GM23338 (cell line): ENCODE results near the gene SPIRE1. TPM values are rescaled to one million over a fixed set of nuclear protein-coding genes. Genes with fewer than 3 reads are reported as not detected.

Experiments used
- ATAC-seq: fragments of 200-7000 bp; cut with Tn5 transposase; 3 replicates; pipeline ENCODE4 v1.9.1; 2020
- DNase-seq: peaks from one replicate; pipeline ENCODE4 v3.0.0-alpha.2; 2015; ENCODE audit warnings: low spot score
- H2AFZ ChIP-seq: fragments of 200-600 bp; sonication (generic); 2 replicates; pipeline ENCODE4 v1.8.0; 2016; ENCODE audit warnings: antibody characterized with exemption, mild to moderate bottlenecking, moderate library complexity
- H3F3A ChIP-seq: fragments of 200-600 bp; sonication (generic); replicated peaks from 2 replicates; pipeline ENCODE4 v1.8.0; 2017; ENCODE audit warnings: antibody characterized with exemption, mixed run types, low read depth
- H3K27ac ChIP-seq: fragments of 200-600 bp; sonication (generic); 2 replicates; pipeline ENCODE4 v1.6.1; 2016; ENCODE audit warnings: low read depth
- H3K27me3 ChIP-seq: fragments of 200-600 bp; sonication (generic); 2 replicates; pipeline ENCODE4 v1.8.0; 2016; ENCODE audit warnings: mild to moderate bottlenecking, mixed run types, moderate library complexity; ENCODE audit not compliant: insufficient read depth
- H3K36me3 ChIP-seq: fragments of 200-600 bp; sonication (generic); 2 replicates; pipeline ENCODE4 v1.8.0; 2016; ENCODE audit warnings: mild to moderate bottlenecking; ENCODE audit not compliant: insufficient read depth
- H3K4me1 ChIP-seq: fragments of 200-600 bp; sonication (generic); 2 replicates; pipeline ENCODE4 v1.8.0; 2016; ENCODE audit warnings: mild to moderate bottlenecking, moderate library complexity; ENCODE audit not compliant: insufficient read depth
- H3K4me2 ChIP-seq: fragments of 200-600 bp; sonication (generic); 2 replicates; pipeline ENCODE4 v1.7.1; 2017; ENCODE audit warnings: mixed run types
- H3K4me3 ChIP-seq: fragments of 200-600 bp; sonication (generic); 2 replicates; pipeline ENCODE4 v1.6.1; 2016; ENCODE audit warnings: mixed run types
- H3K79me2 ChIP-seq: fragments of 200-600 bp; sonication (generic); replicated peaks from 2 replicates; pipeline ENCODE4 v1.8.0; 2017; ENCODE audit warnings: mild to moderate bottlenecking; ENCODE audit not compliant: insufficient read depth
- H3K9me2 ChIP-seq: fragments of 200-600 bp; sonication (generic); 2 replicates; pipeline ENCODE4 v1.8.0; 2017; ENCODE audit not compliant: insufficient read depth
- H4K20me1 ChIP-seq: fragments of 200-600 bp; sonication (generic); replicated peaks from 2 replicates; pipeline ENCODE4 v1.8.0; 2017; ENCODE audit warnings: mild to moderate bottlenecking; ENCODE audit not compliant: insufficient read depth
- H3K27ac Mint-ChIP-seq: 2 replicates; pipeline ENCODE4 v1.8.0; 2020; ENCODE audit warnings: inconsistent platforms, mild to moderate bottlenecking, moderate library complexity, mixed read lengths
- H3K27me3 Mint-ChIP-seq: 3 replicates; pipeline ENCODE4 v1.8.0; 2022; ENCODE audit warnings: low read depth, mild to moderate bottlenecking, moderate library complexity, mixed read lengths, inconsistent platforms; ENCODE audit not compliant: insufficient read depth, poor library complexity
- H3K36me3 Mint-ChIP-seq: 3 replicates; pipeline ENCODE4 v1.8.0; 2021; ENCODE audit warnings: low read depth, mild to moderate bottlenecking, inconsistent platforms, moderate library complexity, mixed read lengths
- H3K4me1 Mint-ChIP-seq: 3 replicates; pipeline ENCODE4 v1.8.0; 2020; ENCODE audit warnings: mild to moderate bottlenecking, inconsistent platforms, mixed read lengths
- H3K4me3 Mint-ChIP-seq: 3 replicates; pipeline ENCODE4 v1.8.0; 2021; ENCODE audit warnings: moderate library complexity, mild to moderate bottlenecking, inconsistent platforms, mixed read lengths
- H3K9me3 Mint-ChIP-seq: 3 replicates; pipeline ENCODE4 v1.8.0; 2020; ENCODE audit warnings: moderate library complexity, mild to moderate bottlenecking, inconsistent platforms, mixed read lengths
- CREB1 ChIP-seq: fragments of 250-450 bp; sonication (Bioruptor Pico); IDR thresholded peaks from 2 replicates; pipeline ENCODE4 v1.5.0; 2020; ENCODE audit warnings: low read depth, mild to moderate bottlenecking, moderate library complexity
- CTCF ChIP-seq, 2 experiments: fragments of 200-600 bp in 1 of 2; sonication (generic) in 1 of 2; conservative IDR thresholded peaks; 2 replicates each; pipeline versions ENCODE4 v1.5.1 to v1.6.1; 2016 to 2017; ENCODE audit warnings: antibody characterized with exemption in 2 of 2, low read depth in 2 of 2, mild to moderate bottlenecking in 2 of 2, moderate library complexity in 1 of 2
- ETS1 ChIP-seq: IDR thresholded peaks from 2 replicates; pipeline ENCODE4 v1.6.1; 2016; ENCODE audit warnings: antibody characterized with exemption
- EZH2 ChIP-seq: fragments of 200-600 bp; sonication (generic); IDR thresholded peaks from one replicate; pipeline ENCODE4 v1.8.0; 2017; ENCODE audit warnings: antibody characterized with exemption, mild to moderate bottlenecking, low read depth; ENCODE audit not compliant: unreplicated experiment
- EZH2phosphoT487 ChIP-seq: fragments of 200-600 bp; sonication (generic); IDR thresholded peaks from one replicate; pipeline ENCODE4 v1.8.1; 2018; ENCODE audit warnings: antibody characterized with exemption; ENCODE audit not compliant: unreplicated experiment
- JUNB ChIP-seq: IDR thresholded peaks from one replicate; pipeline ENCODE4 v1.6.1; 2016; ENCODE audit warnings: antibody characterized with exemption; ENCODE audit not compliant: unreplicated experiment
- POLR2AphosphoS5 ChIP-seq: IDR thresholded peaks from 2 replicates; pipeline ENCODE4 v1.6.1; 2016; ENCODE audit warnings: antibody characterized with exemption, low read depth
- STAT1 ChIP-seq: IDR thresholded peaks from one replicate; pipeline ENCODE4 v1.6.1; 2016; ENCODE audit warnings: antibody characterized with exemption; ENCODE audit not compliant: unreplicated experiment
- ZNF114 ChIP-seq: fragments of 250-450 bp; sonication (Bioruptor Pico); IDR thresholded peaks from 2 replicates; pipeline ENCODE4 v1.5.0; 2020; ENCODE audit warnings: mild to moderate bottlenecking, moderate library complexity
- ZNF331 ChIP-seq: fragments of 250-450 bp; sonication (Bioruptor Pico); IDR thresholded peaks from 2 replicates; pipeline ENCODE4 v1.5.0; 2020; ENCODE audit warnings: low read depth, mild to moderate bottlenecking, moderate library complexity
- ZNF462 ChIP-seq: fragments of 250-450 bp; sonication (Bioruptor Pico); IDR thresholded peaks from 2 replicates; pipeline ENCODE4 v1.5.0; 2020; ENCODE audit warnings: mild to moderate bottlenecking, moderate library complexity
- polyA plus RNA-seq: library from polyadenylated mRNA; unstranded; fragments of >200 nt; fragmentation: Nextera tagmentation; extraction: Ambion mirVana; gene quantifications from 2 replicates; pipeline ENCODE4 v1.2.1, GENCODE V29; 2016
- total RNA-seq: library from RNA; depleted of rRNA; stranded (reverse); fragments of >200 nt; shearing (Covaris generic); gene quantifications from 2 replicates; pipeline ENCODE4 v1.2.3, GENCODE V29; 2014

Gene SPIRE1
- total and polyA plus RNA-seq, 2 experiments from 2014 or later: 2.9 to 15.5 TPM

- Histone ChIP-seq H3K4me1 (peaks cover 8% of the 10 kb centered on the region; the same call in 1 of the 2 replicates), H3K27ac (no peak overlapping the region), H4K20me1 (no peaks in the 10 kb centered on the region), H3K27me3 (no peaks in the 10 kb centered on the region), H3K4me2 (no peak overlapping the region), H2AFZ (no peak overlapping the region), H3F3A (no peaks in the 10 kb centered on the region), H3K79me2 (0 out of 2 replicates have a peak, but pooled peaks cover 15% of the 10 kb centered on the region), H3K36me3 (peaks cover 21% of the 10 kb centered on the region; the same call in 1 of the 2 replicates), H3K4me3 (no peak overlapping the region), H3K9me2 (no peaks in the 10 kb centered on the region)
- no peak for ATAC-seq
- Mint-ChIP-seq H3K27ac (no peak overlapping the region), H3K36me3 (peaks cover 69% of the 10 kb centered on the region), H3K4me3 (no peak overlapping the region), H3K9me3 (peaks cover 83% of the 10 kb centered on the region), H3K4me1 (peaks cover 2% of the 10 kb centered on the region; the same call in 2 of the 3 replicates), H3K27me3 (peaks cover 5% of the 10 kb centered on the region)
- TF ChIP-seq EZH2phosphoT487 (no peak), STAT1 (no peak), ETS1 (no peak)
- no peak for DNase-seq
Observed at GRCh38 chr18:12556946-12557806, 100.7 kb downstream of the SPIRE1 start.

GRCh38 chr18:12554796-12555388 is 103.0 kb downstream of the SPIRE1 start:
- no peak overlapping the region for H2AFZ ChIP-seq
- H3K27me3 ChIP-seq: no peaks in the 10 kb centered on the region
- H3K4me1 ChIP-seq: peaks cover 10% of the 10 kb centered on the region; the same call in 1 of the 2 replicates
- peaks cover 18% of the 10 kb centered on the region; the same call in 1 of the 2 replicates for H3K36me3 ChIP-seq
- ATAC-seq: no peak
- Mint-ChIP-seq H3K4me3 (no peak overlapping the region), H3K27me3 (peaks cover 1% of the 10 kb centered on the region), H3K4me1 (peaks cover 6% of the 10 kb centered on the region), H3K9me3 (peaks cover 76% of the 10 kb centered on the region), H3K36me3 (peaks cover 65% of the 10 kb centered on the region), H3K27ac (no peak overlapping the region)
- no peaks in the 10 kb centered on the region for H3F3A ChIP-seq
- no peak for DNase-seq
- H4K20me1 ChIP-seq: no peaks in the 10 kb centered on the region
- no peak overlapping the region for H3K4me2 ChIP-seq
- 0 out of 2 replicates have a peak, but pooled peaks cover 15% of the 10 kb centered on the region for H3K79me2 ChIP-seq
- no peak overlapping the region for H3K27ac ChIP-seq
- H3K4me3 ChIP-seq: no peak overlapping the region
- H3K9me2 ChIP-seq: no peaks in the 10 kb centered on the region
- TF ChIP-seq POLR2AphosphoS5: no peak
- TF ChIP-seq ZNF462 (CRISPR knock-in tag): no peak
- no peak for TF ChIP-seq ZNF331 (CRISPR knock-in tag)
- no peak for TF ChIP-seq STAT1
- TF ChIP-seq ZNF114 (CRISPR knock-in tag): no peak
- TF ChIP-seq CREB1 (CRISPR knock-in tag): no peak
- TF ChIP-seq EZH2phosphoT487: no peak
- TF ChIP-seq JUNB: no peak
- TF ChIP-seq EZH2: no peak
- no peak for TF ChIP-seq CTCF (conservative IDR thresholded peaks at IDR 0.05; ENCODE audit: low read depth in 2 of 2)
